ENCODE results near the gene B3GLCT. TPM values are rescaled to one million over a fixed set of nuclear protein-coding genes. Genes with fewer than 3 reads are reported as not detected.
"Not testable (repeated sequence)": the region's sequence is repeated elsewhere in the genome, so short reads cannot be mapped to it uniquely, and the experiment has no call there.

The B3GLCT gene
- total RNA-seq, 2 donors from 2014 or later: 2.8 to 3.1 TPM

- no peak overlapping the region for H3K4me3 ChIP-seq
- no peaks in the 10 kb centered on the region for H3K9me3 ChIP-seq
- no peak for TF ChIP-seq CTCF (IDR thresholded peaks at IDR 0.05)
- H3K4me1 ChIP-seq: no peaks in the 10 kb centered on the region
- intact Hi-C loops (cut with DNase I): loop anchor here (10.0 kb wide), 1 partner anchor 121 kb away; no protein-coding TSS in a partner anchor
- H3K9ac ChIP-seq (ENCODE audit: low read depth in 2 of 2, low read length in 2 of 2): no peak overlapping the region
- H3K27ac ChIP-seq: no peak overlapping the region
- DNase-seq: no peak
- H3K36me3 ChIP-seq: no peaks in the 10 kb centered on the region
- no peaks in the 10 kb centered on the region for H3K27me3 ChIP-seq
Measured at GRCh38 chr13:31175847-31176532, 23.8 kb upstream of the B3GLCT start.

- not testable (repeated sequence) for DNase-seq; H3K4me1 ChIP-seq; H3K9ac ChIP-seq (ENCODE audit: low read depth in 2 of 2, low read length in 2 of 2); H3K36me3 ChIP-seq; H3K27me3 ChIP-seq; H3K9me3 ChIP-seq; H3K4me3 ChIP-seq; H3K27ac ChIP-seq
- intact Hi-C loops (cut with DNase I): loop anchor here (10.0 kb wide), 1 partner anchor 123 kb away; no protein-coding TSS in a partner anchor
Measured at GRCh38 chr13:31177813-31178495, 21.8 kb upstream of the B3GLCT start.

GRCh38 chr13:31179241-31179640 lies 20.5 kb upstream of the B3GLCT start:
- TF ChIP-seq CTCF (IDR thresholded peaks at IDR 0.05): no peak
- intact Hi-C loops (cut with DNase I): loop anchor here (10.0 kb wide), 1 partner anchor 124 kb away; no protein-coding TSS in a partner anchor
- H3K36me3 ChIP-seq: no peaks in the 10 kb centered on the region

GRCh38 chr13:31179754-31180153 lies 20.0 kb upstream of the B3GLCT start:
- no peak overlapping the region for H3K27ac ChIP-seq
- H3K36me3 ChIP-seq: no peaks in the 10 kb centered on the region
- H3K27me3 ChIP-seq: no peaks in the 10 kb centered on the region
- H3K9ac ChIP-seq (ENCODE audit: low read depth in 2 of 2, low read length in 2 of 2): no peak overlapping the region
- H3K4me3 ChIP-seq: no peak overlapping the region
- intact Hi-C loops (cut with DNase I): loop anchor here (10.0 kb wide), 1 partner anchor 125 kb away; no protein-coding TSS in a partner anchor
- no peak for DNase-seq
- H3K9me3 ChIP-seq: no peaks in the 10 kb centered on the region
- H3K4me1 ChIP-seq: no peaks in the 10 kb centered on the region
- TF ChIP-seq CTCF (IDR thresholded peaks at IDR 0.05): no peak

More at GRCh38 chr13:31179241-31179640, 20.5 kb upstream of the B3GLCT start:
- no peaks in the 10 kb centered on the region for H3K4me1 ChIP-seq
- no peak overlapping the region for H3K4me3 ChIP-seq
- H3K9me3 ChIP-seq: no peaks in the 10 kb centered on the region
- no peak for DNase-seq
- H3K27ac ChIP-seq: no peak overlapping the region
- H3K9ac ChIP-seq (ENCODE audit: low read depth in 2 of 2, low read length in 2 of 2): no peak overlapping the region
- no peaks in the 10 kb centered on the region for H3K27me3 ChIP-seq

GRCh38 chr13:31182987-31183386 lies 16.8 kb upstream of the B3GLCT start:
- Histone ChIP-seq H3K36me3 (no peaks in the 10 kb centered on the region), H3K27me3 (no peaks in the 10 kb centered on the region), H3K4me3 (no peak overlapping the region), H3K9me3 (no peaks in the 10 kb centered on the region), H3K4me1 (no peaks in the 10 kb centered on the region), H3K27ac (no peak overlapping the region), H3K9ac (ENCODE audit: low read depth in 2 of 2, low read length in 2 of 2) (no peak overlapping the region)
- TF ChIP-seq CTCF (IDR thresholded peaks at IDR 0.05): no peak
- intact Hi-C loops (cut with DNase I): no loop called here
- DNase-seq: no peak

- TF ChIP-seq CTCF (IDR thresholded peaks at IDR 0.05): no peak
- H3K9ac ChIP-seq (ENCODE audit: low read depth in 2 of 2, low read length in 2 of 2): no peak overlapping the region
- H3K4me3 ChIP-seq: no peak overlapping the region
- no peak for DNase-seq
- intact Hi-C loops (cut with DNase I): no loop called here
- no peaks in the 10 kb centered on the region for H3K4me1 ChIP-seq
- H3K27ac ChIP-seq: no peak overlapping the region
- H3K36me3 ChIP-seq: no peaks in the 10 kb centered on the region
- H3K27me3 ChIP-seq: no peaks in the 10 kb centered on the region
- no peaks in the 10 kb centered on the region for H3K9me3 ChIP-seq
Measured at GRCh38 chr13:31184451-31184850, 15.3 kb upstream of the B3GLCT start.

Measured in colonic mucosa (tissue), 4 donors.